Effector CD8-positive, alpha-beta T cell (primary cell): Measurements from ENCODE around the gene TK2.
"Not testable (repeated sequence)": the region's sequence is repeated elsewhere in the genome, so short reads cannot be mapped to it uniquely, and the experiment has no call there.

ENCODE experiments used
- DNase-seq: peaks from one replicate; lab custom pipeline; 2025; lab: John Stamatoyannopoulos, UW

The TK2 gene

DNA sequence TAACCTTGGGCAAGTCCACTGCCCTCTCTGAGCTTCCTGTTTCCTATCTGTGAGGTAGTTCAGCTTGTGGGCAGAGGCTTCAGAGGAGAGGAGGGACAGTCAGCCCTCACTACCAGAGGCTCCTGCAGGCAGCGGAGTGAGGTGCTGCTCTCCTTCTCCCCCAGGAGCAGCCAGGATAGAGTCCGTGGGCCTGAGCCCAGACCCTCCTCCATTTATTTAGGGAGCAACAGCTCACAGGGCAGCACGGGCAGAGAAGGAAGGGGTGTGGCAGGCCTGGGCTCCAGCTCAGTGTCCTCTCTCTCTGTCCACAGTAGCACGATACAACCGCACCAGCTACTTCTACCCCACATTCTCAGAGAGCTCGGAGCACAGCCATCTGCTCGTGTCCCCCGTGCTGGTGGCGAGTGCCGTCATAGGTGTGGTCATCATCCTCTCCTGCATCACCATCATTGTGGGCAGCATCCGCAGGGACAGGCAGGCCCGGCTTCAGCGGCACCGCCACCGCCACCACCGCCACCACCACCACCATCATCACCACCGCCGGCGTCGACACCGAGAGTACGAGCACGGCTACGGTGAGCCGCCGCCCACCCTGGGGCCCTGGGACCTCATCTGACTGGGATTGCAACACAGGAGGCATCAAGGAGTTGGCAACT lies 80.5 kb downstream of the TK2 start:
- no peak for DNase-seq

DNA sequence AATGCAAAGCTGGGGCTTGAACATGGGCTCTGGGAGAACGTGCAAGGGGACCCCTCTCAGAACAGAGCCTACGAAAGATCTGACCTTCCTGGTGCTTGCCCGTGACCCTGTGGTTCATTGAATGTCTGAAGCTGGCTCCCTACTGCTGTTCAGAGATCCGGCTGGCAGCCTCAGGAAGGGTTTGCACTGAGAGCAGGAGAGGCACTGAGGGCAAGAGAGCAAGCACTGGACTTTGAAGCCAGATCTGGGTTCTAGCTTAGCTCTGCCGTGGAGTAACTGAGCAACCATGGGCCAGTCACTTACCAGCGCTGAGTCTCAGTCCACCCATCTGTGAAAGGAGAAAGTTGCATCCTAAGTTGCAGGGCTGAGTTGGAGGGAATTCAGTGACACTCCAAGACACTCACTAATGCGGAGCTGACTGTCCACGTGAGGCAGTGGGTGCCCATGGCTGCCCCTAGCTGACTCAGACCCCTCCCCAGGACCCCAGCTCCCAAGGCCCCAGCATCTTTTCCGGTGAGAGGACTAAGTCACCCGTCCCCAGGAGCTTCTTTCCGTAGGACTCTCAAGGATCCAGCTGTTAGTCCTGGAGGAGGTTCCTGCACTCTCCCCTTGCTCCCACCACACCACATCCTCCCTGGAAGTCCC lies 81.5 kb downstream of the TK2 start:
- DNase-seq = no peak

DNA sequence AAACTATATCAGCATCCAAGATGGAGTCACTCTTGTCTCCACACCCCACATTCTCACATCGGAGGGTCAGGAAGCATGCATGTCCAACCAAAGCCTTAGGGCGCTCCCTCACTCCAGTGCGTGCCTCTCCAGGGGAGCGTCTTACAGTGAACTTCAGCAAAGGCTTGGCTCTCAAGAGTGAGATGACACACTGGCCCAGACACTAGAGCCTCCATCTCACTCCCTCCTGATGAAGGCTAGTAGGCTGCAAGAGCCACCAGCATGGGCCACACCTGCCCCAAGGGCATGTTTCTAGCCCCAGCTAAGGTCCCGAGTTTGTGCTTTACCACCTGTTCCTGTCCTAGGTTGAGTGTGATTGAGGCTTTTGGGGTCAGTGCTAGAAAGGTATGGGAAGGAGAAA lies 82.3 kb downstream of the TK2 start:
- DNase-seq = no peak

DNA sequence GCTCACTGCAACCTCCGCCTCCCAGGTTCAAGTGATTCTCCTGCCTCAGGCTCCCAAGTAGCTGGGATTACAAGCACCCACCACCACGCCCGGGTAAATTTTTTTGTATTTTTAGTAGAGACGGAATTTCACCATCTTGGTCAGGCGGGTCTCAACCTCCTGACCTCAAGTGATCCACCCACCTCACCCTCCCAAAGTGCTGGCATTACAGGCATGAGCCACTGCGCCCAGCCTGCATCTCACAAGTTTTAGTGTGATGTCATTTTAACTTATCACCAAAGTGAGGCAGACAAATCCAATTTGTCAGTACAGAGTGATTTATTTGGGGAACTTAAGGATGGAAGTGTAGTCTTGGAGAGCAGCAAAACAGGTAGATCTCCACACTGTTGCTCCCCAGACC lies 83.3 kb downstream of the TK2 start:
- not testable (repeated sequence) for DNase-seq

DNA sequence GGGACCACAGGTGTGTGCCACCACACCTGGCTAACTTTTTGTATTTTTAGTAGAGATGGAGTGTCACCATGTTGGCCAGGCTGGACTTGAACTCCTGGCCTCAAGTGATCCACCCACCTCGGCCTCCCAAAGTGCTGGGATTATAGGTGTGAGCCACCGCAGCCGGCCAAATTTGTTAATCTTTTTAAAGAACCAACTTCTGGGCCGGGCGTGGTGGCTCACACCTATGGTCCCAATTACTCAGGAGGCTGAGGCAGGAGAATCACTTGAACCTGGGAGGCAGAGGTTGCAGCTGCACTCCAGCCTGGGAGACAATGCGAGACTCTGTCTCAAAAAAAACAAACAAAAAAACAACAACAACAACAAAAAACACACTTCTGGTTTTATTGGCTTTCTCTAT lies 84.0 kb downstream of the TK2 start:
- DNase-seq = not testable (repeated sequence)

DNA sequence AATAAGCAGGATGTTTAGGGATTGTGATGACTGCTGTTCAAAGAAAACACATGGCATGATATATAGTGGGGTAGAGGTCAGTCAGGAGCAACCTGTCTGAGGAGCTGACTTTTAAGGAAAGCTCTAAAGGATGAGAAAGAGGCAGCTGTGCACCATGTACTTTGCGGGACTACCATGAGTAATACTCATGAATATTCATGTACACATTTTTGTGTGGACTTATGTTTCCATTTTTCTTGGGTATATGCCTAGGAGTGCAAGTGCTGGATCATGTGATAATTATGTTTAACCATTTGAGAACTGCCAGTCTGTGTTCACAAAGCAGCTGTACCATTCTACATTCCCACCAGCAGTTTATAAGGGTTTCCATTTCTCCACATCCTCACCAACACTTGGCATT lies 87.0 kb downstream of the TK2 start:
- no peak for DNase-seq

DNA sequence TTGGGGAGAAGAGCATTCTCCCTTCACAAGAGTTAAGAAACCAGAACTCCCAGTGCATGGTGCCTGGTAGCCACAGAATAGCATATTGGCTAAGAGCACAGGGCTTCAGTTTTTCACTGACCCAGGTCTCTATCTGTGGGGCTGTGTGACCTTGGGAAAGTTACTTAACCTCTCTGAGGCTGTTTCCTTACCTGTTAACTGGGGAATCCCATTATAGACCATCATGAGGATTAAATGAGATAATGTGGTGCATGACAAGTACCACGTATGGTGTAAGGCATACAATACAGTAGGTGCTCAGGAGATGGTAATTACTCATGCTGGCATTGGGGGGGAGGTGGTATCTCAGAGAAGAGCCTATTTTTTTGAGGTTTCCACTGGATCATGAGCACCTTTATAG lies 89.2 kb downstream of the TK2 start:
- DNase-seq = no peak

DNA sequence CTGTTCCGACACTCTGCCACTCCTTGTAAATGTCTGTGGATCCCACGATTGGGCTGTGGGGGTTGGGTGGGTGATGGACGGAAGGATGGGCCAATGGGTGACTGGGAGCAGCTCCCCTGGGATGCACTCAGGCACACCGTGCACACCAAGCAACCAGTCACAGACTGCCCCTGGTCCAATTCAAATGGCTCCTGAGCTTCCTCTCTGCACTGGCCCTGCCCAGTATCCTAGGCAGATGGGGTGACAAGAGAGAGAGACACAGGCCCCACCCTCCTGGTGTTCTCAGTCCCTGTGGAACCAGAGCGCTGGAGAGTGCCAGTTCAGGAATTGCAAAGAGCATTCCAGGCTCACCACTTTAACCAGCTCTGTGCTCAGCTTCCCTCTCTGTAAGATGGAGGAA lies 90.0 kb downstream of the TK2 start:
- no peak for DNase-seq

DNA sequence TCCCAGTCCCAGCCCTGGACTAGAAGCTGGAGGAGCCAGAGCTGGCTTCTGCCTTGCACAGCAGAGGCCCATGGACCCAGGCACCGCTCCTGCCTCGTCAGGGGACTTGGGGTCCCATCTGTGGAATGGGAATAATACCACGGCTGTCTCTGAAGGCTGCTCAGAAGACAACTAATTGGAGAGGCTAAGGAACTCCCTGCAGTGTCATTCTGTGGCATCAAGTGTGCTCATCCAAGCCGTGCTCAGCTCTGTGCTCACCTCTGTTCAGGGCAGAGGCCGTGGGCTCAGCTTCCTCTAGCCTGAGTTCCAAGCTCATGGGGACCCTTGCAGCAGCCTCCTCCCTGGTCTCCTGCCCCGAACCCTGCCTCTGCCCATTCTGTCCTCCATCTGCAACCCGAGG lies 91.1 kb downstream of the TK2 start:
- DNase-seq = no peak

DNA sequence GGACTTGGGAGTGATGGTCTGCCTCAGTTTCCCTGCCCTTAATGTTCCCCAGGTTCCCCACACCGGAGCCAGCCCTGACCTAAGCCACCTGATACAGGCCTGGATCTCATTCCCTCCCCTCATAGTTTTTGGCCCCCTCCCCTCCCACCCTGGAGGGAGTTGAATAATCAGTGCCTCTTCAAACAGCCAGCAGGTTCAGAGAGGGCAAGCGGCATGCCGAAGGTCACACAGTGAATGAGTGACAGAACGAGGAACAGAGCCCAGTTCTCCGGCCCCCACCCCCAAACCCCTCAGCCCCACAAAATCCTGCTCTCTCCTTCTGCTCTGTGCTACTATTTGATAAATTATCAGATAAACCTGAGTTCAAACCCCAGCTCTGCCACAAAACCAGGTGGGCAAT lies 91.6 kb downstream of the TK2 start:
- DNase-seq = no peak
